ENCODE data around the gene MARK3.

Gene MARK3

DNA sequence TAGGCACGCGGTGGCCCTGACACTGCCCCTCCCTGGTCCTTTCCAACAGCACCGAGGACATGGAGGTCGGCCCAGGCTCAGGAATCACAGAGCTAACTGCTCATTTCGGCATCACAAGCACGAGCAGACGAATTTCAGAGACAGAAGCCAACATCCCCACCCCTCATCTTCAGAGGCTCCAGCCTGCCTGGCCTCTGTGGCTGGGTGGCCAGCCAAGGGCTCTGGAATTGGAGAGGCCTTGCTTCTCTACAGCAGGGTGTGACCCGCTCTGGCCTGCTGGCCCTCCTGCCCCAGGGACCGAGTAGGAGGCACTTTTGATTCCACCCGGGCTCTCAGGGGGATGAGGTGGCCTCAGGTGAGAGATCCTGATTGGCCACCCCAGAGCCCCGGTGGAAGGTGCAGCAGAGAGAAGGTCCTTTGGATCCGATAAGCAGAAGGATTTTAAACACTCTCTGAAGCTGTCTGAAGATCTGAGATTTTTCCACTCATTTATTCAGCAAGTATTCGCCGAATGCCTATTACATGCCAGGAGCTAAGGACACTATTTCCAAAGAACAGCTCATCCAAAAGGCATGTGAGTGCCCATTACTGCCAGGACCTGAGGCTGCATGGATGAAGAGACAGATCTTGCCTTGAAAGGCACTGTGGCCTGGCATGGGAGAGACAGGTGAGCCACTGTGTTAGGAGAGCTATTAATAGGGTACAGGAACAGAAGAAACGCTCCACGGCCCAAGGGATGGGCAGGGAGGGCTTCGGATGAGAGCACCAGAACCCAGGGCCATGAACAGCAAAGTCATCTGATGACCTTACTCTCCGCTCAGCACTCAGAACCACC lies 167.0 kb downstream of the MARK3 start:
- DNase-seq = no peak

DNA sequence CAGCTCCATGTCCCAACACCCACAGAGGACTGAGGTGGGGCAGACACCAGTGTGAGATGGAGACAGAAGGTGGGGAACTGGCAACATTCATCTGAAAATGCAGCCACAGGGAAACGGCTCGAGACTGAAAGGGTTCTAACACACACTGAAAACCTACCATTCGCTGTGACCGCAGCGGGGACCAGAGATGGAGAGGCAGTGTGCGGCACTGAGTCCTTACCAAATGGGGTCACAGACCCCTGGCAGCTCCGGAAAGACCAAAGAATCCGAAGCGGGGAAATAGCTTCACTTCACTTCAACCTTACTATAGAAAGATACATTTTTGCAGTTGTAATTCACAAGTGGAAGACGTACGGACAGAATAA lies 167.6 kb downstream of the MARK3 start:
- no peak for DNase-seq

Measured in NCI-H187 (cell line).